Activated CD8-positive, alpha-beta T cell treated with anti-CD3 and anti-CD28 coated beads for 36 hours (primary cell): ENCODE data around the gene DNAJB13. TPM values are rescaled to one million over a fixed set of nuclear protein-coding genes. Genes with fewer than 3 reads are reported as not detected.

Source experiments
- ATAC-seq: fragments of 200-7000 bp; cut with Tn5 transposase; one replicate; pipeline ENCODE4 v1.10.0; 2021; ENCODE audit warnings: mild to moderate bottlenecking, moderate library complexity
- CTCF ChIA-PET: fragments of 350-600 bp; sonication (Branson Sonifier 250); formaldehyde crosslinking; loops from one replicate; lab custom pipeline; 2021; ENCODE audit warnings: antibody characterized with exemption; lab: Charles Lee
- POLR2A ChIA-PET: fragments of 350-600 bp; sonication (Branson Sonifier 250); formaldehyde crosslinking; loops from one replicate; lab custom pipeline; 2021; ENCODE audit warnings: antibody characterized with exemption; lab: Charles Lee
- DNase-seq: peaks from one replicate; pipeline ENCODE4 v3.0.0-alpha.2; 2020
- H3K27ac Mint-ChIP-seq: one replicate; pipeline ENCODE4 v1.8.0; 2021; ENCODE audit warnings: mild to moderate bottlenecking, mixed read lengths
- H3K27me3 Mint-ChIP-seq: one replicate; pipeline ENCODE4 v1.8.0; 2021; ENCODE audit warnings: mixed read lengths
- H3K36me3 Mint-ChIP-seq: one replicate; pipeline ENCODE4 v1.8.0; 2021; ENCODE audit warnings: low read depth, mixed read lengths
- H3K4me1 Mint-ChIP-seq: one replicate; pipeline ENCODE4 v1.8.0; 2021; ENCODE audit warnings: low read depth, mixed read lengths
- H3K4me3 Mint-ChIP-seq: one replicate; pipeline ENCODE4 v1.8.0; 2021; ENCODE audit warnings: mild to moderate bottlenecking, moderate library complexity, mixed read lengths
- H3K9me3 Mint-ChIP-seq: one replicate; pipeline ENCODE4 v1.8.0; 2021; ENCODE audit warnings: mixed read lengths
- CTCF ChIP-seq: fragments of 200-600 bp; IDR thresholded peaks from one replicate; pipeline ENCODE4 v1.8.0; 2022; ENCODE audit warnings: antibody characterized with exemption, mild to moderate bottlenecking
- intact Hi-C: fragments of 100-400 bp; cut with micrococcal nuclease; formaldehyde crosslinking; loops from one replicate; pipeline ENCODE4 v1.10.0; 2022
- total RNA-seq, 2 experiments: library from RNA; stranded (reverse); gene quantifications; one replicate each; pipeline ENCODE4 v1.2.3, GENCODE V29; 2021

DNAJB13 gene
- total RNA-seq, 2 experiments from 2014 or later = 0.18 TPM; not detected in 1

- Mint-ChIP-seq H3K27me3 (no peaks in the 10 kb centered on the region), H3K27ac (peak overlapping the region; percentile 84), H3K9me3 (no peaks in the 10 kb centered on the region), H3K36me3 (peaks cover 50% of the 10 kb centered on the region), H3K4me1 (peaks cover 88% of the 10 kb centered on the region), H3K4me3 (no peak overlapping the region)
- intact Hi-C loops = loop anchor here (5.0 kb wide), 1 partner anchor 34 kb away; the partner anchor contains the start of gene UCP3
- POLR2A ChIA-PET = interaction anchor here (1.0 to 16.4 kb wide), 9 partner anchors 8 to 128 kb away, joined by 3 to 269 read pairs (median 4); partner anchors contain the start of genes UCP2 and UCP3
- ATAC-seq (no peak), DNase-seq (no peak)
- TF ChIP-seq CTCF = no peak
- CTCF ChIA-PET = interaction anchor here (1.1 to 2.5 kb wide), 3 partner anchors 9 to 18 kb away, joined by 3 to 13 read pairs (median 4); no protein-coding TSS in a partner anchor
These were observed 22.0 kb downstream of the DNAJB13 start for GRCh38 chr11:73972620-73973449.

GRCh38 chr11:73974604-73975478 is 24.0 kb downstream of the DNAJB13 start:
- no peak for DNase-seq
- Mint-ChIP-seq H3K4me3 (no peak overlapping the region), H3K9me3 (no peaks in the 10 kb centered on the region), H3K27me3 (no peaks in the 10 kb centered on the region), H3K4me1 (peaks cover 87% of the 10 kb centered on the region), H3K27ac (peak overlapping the region; percentile 98), H3K36me3 (peaks cover 69% of the 10 kb centered on the region)
- TF ChIP-seq CTCF = no peak
- ATAC-seq = no peak
- ChIA-PET CTCF (interaction anchor here (1.5 to 2.5 kb wide), 2 partner anchors 11 kb away, joined by 3 to 13 read pairs; no protein-coding TSS in a partner anchor), POLR2A (interaction anchor here (0.6 to 16.4 kb wide), 6 partner anchors 9 to 148 kb away, joined by 3 to 269 read pairs (median 5); partner anchors contain the start of gene UCP3)
- intact Hi-C loops = loop anchor here (5.0 kb wide), 1 partner anchor 32 kb away; the partner anchor contains the start of gene UCP3

GRCh38 chr11:73975479-73975757 is 24.6 kb downstream of the DNAJB13 start:
- POLR2A ChIA-PET = interaction anchor here (0.6 to 16.4 kb wide), 4 partner anchors 9 to 147 kb away, joined by 4 to 269 read pairs (median 8); partner anchors contain the start of gene UCP3
- Mint-ChIP-seq H3K27ac (peak overlapping the region; percentile 98), H3K4me3 (no peak overlapping the region), H3K9me3 (no peaks in the 10 kb centered on the region), H3K36me3 (peaks cover 75% of the 10 kb centered on the region), H3K27me3 (no peaks in the 10 kb centered on the region), H3K4me1 (peaks cover 87% of the 10 kb centered on the region)
- TF ChIP-seq CTCF = no peak
- intact Hi-C loops = no loop called here
- ATAC-seq (no peak), DNase-seq (no peak)
- CTCF ChIA-PET = interaction anchor here (0.7 to 1.5 kb wide), 2 partner anchors 12 to 15 kb away, joined by 3 to 4 read pairs; no protein-coding TSS in a partner anchor

GRCh38 chr11:73976451-73977151 is 25.8 kb downstream of the DNAJB13 start:
- CTCF ChIA-PET = interaction anchor here (1.5 kb wide), 1 partner anchor 13 kb away, joined by 3 read pairs; no protein-coding TSS in a partner anchor
- ATAC-seq = no peak
- peaks cover 87% of the 10 kb centered on the region for H3K36me3 Mint-ChIP-seq
- POLR2A ChIA-PET = interaction anchor here (10.2 to 16.4 kb wide), 2 partner anchors 20 to 39 kb away, joined by 176 to 269 read pairs; partner anchors contain the start of gene UCP3
- no peaks in the 10 kb centered on the region for H3K9me3 Mint-ChIP-seq
- H3K4me1 Mint-ChIP-seq = peaks cover 80% of the 10 kb centered on the region
- no peak overlapping the region for H3K4me3 Mint-ChIP-seq
- peak overlapping the region; percentile 98 for H3K27ac Mint-ChIP-seq
- DNase-seq = no peak
- intact Hi-C loops = no loop called here
- no peaks in the 10 kb centered on the region for H3K27me3 Mint-ChIP-seq
- no peak for TF ChIP-seq CTCF
